ENCODE measurements around the gene MIGA2.

The MIGA2 gene

DNA sequence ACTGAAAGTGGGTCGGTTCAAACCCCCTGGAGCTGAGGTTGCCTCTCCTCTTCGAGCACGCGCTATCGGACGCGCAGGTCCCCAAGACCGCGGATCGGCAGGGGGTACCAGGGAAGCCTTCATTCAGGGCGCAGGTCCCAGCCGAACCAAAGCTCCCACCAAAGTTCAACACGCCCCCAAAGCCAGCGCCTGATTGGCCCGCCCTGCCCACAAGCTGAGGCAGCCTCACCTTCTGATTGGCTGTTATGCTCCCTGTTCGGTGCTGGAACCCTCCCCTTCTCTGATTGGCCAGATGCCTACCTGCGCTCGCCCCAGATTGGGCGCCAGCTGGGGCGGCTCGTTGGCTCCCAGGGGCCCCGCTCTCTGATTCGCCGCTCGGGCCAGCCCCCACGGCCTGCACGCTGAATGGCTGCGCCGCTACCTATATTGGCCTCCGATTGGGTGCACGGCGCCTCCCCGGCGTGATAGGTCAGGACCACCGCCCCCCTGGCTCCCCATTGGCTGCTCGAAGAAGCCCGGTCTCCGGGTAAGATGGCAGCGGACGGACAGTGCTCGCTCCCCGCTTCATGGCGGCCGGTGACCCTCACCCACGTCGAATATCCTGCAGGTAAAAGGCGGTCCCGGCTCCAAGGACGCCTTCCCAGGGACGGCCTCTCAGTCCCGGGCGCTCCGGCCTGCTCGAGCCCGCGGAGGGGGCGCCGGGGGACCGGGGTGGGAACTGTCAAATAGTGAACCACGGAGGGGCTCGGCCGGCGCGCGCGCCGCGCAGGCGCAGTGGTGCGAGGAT, 44.4 kb downstream of the MIGA2 start, which contains the start of gene DOLPP1:
TSS of gene DOLPP1 (plus strand) at position 511 of the 787 bp plus-strand sequence. CDS start at position 532, 21 bp downstream.
- DNase-seq (ENCODE audit: low spot score), result peak; percentile 99
- TF ChIP-seq, protein P1, sequence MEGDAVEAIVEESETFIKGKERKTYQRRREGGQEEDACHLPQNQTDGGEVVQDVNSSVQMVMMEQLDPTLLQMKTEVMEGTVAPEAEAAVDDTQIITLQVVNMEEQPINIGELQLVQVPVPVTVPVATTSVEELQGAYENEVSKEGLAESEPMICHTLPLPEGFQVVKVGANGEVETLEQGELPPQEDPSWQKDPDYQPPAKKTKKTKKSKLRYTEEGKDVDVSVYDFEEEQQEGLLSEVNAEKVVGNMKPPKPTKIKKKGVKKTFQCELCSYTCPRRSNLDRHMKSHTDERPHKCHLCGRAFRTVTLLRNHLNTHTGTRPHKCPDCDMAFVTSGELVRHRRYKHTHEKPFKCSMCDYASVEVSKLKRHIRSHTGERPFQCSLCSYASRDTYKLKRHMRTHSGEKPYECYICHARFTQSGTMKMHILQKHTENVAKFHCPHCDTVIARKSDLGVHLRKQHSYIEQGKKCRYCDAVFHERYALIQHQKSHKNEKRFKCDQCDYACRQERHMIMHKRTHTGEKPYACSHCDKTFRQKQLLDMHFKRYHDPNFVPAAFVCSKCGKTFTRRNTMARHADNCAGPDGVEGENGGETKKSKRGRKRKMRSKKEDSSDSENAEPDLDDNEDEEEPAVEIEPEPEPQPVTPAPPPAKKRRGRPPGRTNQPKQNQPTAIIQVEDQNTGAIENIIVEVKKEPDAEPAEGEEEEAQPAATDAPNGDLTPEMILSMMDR (IDR thresholded peaks at IDR 0.05; ENCODE audit: extremely low read depth, missing control alignments), result no peak

DNA sequence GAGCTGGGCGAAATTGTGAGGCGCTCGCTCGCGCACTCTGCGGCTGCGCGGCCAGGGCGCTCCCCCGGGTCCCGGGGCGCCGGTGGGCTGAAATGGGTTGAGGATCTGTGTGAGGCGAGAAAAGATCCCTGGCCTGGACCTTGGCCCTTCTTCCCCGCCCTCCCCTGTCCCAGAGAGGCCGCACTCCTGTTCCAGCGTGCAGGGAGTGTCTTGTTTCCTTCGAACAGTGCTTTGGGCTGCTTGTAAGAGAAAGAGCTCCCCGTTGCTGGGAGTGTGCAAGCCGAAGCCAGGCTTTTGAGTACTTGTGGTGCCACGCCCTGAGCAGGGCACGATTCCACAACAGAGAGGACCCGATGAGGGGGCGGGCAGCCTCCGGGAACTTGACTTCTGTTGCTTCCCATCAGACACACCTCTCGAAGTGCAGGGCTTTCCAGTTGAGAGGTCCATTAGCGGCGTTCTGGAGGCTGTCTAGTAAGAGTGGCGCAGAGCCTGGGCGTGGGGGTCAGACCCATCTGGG, 45.0 kb downstream of the MIGA2 start:
- DNase-seq (ENCODE audit: low spot score), result peak; percentile 96
- TF ChIP-seq, protein P1 (IDR thresholded peaks at IDR 0.05; ENCODE audit: extremely low read depth, missing control alignments), result no peak

DNA sequence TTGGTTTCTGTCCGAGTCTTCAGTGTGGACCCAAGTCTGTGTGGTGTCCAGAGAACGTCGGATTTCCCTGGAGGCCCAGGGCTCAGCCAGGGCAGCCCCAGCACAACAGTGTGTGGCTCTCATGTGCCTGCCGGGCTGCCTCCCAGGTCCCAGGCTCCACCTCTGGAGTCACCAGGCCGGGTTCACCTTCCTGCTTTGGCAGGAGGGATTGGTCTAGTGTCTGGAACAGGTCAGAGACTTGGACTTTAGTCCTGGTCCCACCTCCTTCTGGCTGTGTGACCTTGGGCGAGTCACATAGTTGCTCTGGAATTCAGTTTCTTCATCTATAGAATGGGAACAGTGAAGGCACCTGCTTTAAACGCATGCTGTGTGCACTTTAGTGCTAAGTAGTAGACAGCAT, 47.7 kb downstream of the MIGA2 start:
- TF ChIP-seq, protein P1 (IDR thresholded peaks at IDR 0.05; ENCODE audit: extremely low read depth, missing control alignments), result no peak
- no peak for DNase-seq (ENCODE audit: low spot score)

DNA sequence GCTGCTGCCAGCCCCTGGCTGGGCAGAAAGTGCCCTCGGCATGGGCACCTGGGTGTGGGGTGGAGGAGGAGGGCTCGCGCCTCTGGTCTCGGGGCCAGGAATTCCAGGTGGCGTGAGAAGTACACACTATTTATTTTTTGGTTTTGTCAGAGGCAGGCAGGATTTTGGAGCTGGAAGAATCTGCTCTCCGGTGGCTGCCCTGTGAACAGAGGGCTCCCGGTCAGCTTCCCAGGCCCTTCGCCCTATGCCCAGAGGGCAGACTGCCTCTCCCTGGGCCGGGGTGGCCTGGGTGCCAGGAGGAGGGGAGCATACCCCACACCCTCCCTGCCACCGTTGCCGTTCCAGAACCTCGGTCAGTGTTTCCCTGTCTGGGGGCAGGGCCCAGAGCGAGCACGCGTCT, 52.8 kb downstream of the MIGA2 start:
- TF ChIP-seq, protein P1 (IDR thresholded peaks at IDR 0.05; ENCODE audit: extremely low read depth, missing control alignments), result no peak

DNA sequence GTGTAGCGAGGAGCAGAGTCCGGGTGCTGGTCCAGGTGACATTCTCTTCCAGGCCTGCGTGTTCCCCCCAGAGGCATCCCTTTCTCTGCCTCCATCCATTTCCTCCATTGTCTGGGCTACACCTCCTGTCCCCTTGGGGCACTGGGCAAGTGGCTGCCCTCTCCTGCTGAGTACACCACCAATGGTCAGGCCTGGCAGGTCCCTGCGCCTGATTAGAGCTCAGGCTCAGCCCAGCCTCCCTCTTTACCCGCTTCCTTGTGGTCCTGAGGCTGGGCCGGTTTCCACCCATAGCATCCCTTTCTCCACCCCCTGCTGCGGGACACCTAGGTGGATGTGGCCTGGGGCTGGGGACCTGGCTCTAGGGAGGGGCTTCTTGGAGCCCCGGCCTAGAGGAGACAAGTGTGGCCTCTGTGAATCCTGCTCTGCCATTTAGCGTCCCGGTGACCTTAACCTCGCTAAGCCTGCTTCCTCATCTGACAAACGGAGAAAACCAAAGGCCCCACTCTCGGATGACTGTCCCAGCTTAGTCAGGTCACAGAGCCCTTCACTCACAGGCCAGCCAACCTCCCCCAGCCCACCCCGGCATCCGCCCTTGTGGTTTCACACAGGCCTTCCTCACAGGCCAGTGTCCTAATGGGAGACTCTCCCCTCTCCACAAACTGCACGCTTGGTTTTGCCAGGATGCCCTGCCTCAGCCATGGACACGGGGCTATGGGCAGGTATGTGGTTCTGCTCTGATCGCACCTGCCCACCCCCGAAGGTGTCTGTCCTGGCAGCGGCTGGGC, 57.4 kb downstream of the MIGA2 start:
- TF ChIP-seq, protein P1 (IDR thresholded peaks at IDR 0.05; ENCODE audit: extremely low read depth, missing control alignments), result no peak

More for the DNA sequence above, 52.8 kb downstream of the MIGA2 start:
- DNase-seq (ENCODE audit: low spot score), result no peak

DNA sequence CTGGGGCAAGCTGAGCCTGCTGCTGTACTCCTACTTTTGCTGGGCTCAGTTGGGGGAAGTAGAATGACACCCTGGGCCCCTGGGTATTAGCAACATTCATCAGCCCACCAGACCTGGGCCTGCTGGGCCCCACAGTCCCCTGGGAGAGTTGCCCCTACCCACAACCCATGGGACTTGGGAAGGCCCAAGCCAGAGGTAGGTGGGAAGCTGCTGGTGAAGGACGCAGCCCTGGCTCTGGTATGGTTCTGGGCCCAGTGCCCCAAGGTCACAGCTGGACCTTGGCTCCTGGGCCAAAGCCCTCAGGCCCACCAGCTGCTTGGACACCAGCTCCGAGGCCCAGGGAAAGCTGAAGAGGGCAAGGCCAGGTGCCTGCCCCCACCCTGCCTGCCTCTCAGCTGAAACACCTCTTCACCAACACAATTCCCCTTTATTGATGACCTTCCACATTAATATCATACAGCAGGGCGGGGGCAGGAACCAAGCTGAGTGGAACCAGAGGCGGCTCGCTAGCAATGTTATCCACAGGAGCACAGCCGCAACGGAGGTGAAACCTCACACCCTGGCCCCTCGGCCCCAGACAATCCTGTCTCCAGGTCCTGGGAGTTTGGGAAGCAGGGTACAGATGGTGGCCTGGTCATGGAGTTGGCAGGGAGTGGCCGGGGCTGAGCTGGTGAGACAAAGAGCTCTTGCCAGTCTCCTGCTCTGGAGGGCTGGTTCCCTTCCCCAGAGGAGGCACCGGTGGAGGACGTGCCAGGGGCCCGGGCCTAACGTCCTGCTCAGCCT, 58.2 kb downstream of the MIGA2 start:
- DNase-seq (ENCODE audit: low spot score), result no peak
- TF ChIP-seq, protein P1 (IDR thresholded peaks at IDR 0.05; ENCODE audit: extremely low read depth, missing control alignments), result no peak

More for the DNA sequence above, 57.4 kb downstream of the MIGA2 start:
- DNase-seq (ENCODE audit: low spot score), result no peak

Data from GM20000 (cell line).